Measurements from ENCODE around the gene HSD17B2. TPM values are rescaled to one million over a fixed set of nuclear protein-coding genes. Genes with fewer than 3 reads are reported as not detected.

HSD17B2 gene
- total and polyA plus RNA-seq, 2 of the 4 experiments (the other 2 are of a cell fraction): 0.12 to 0.18 TPM

DNA sequence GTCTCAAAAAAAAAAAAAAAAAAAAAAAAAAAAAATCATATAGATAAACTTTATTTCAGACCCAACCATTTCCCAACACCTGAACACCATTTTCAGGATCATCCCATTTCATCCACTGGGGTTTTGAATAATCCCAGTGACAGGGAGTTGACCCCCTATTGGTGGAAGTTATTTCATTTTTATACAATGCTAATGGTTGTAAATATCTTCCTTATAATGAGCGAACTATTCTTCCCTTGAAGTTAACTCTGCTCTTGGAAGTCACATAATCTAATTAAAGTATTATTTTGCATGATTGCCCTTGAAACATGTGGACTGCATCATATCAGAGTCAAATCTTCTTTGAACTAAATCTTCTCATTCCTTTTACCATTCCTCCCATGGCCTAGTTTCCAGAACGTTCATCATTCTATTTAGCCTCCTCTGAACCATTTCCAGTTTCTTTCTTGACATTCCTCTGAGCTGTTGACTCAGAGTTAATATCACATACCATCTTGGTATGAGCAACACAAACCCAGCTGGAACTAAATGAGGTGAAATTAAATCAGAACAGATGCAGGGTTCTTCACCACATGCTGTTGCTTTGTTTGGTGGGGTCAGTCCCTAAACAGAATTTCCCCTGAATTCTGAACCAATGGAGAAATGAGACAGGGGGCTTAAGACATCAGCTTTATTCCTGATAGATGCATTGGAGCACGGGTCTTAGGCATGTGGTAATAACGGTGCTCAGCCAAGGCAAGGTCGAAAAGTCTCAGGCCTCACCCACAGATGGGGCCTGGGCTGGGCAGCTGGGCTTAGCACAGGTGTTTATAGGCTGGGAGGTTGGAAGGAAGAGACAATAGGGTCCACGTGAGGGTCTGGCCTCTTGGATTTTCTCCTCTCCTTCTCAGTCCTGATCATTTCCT lies 8.9 kb downstream of the HSD17B2 start:
- Histone ChIP-seq H4K5ac (ENCODE audit: low read depth, low read length) (peak overlapping the region; percentile 89), H3K27ac (ENCODE audit: insufficient read depth, low read length) (peak overlapping the region; percentile 98), H3K9ac (ENCODE audit: low read depth, low read length) (no peak overlapping the region), H3K79me1 (ENCODE audit: low read depth in 1 of 2, low read length in 2 of 2) (no peaks in the 10 kb centered on the region), H2AK9ac (replicated peaks; ENCODE audit: low read depth, low read length, poor library complexity) (peak overlapping the region; percentile 18), H3K27me3 (ENCODE audit: control insufficient read depth, insufficient read depth, low read length) (no peaks in the 10 kb centered on the region; the same call in 1 of the 2 replicates), H4K91ac (ENCODE audit: insufficient read depth, low read depth, low read length) (peak overlapping the region; percentile 93), H2AFZ (replicated peaks; ENCODE audit: low read length, poor library complexity) (no peak overlapping the region), H3K23ac (ENCODE audit: low read depth, low read length) (no peak overlapping the region), H2BK120ac (ENCODE audit: low read depth, low read length) (peak overlapping the region; percentile 80), H3K4me2 (ENCODE audit: low read depth, low read length) (peak overlapping the region; percentile 46), H2AK5ac (ENCODE audit: low read depth, low read length) (peak overlapping the region; percentile 82), H3K9me1 (ENCODE audit: insufficient read depth, low read length) (no peaks in the 10 kb centered on the region; the same call in 1 of the 2 replicates), H3K4me1 (ENCODE audit: control insufficient read depth, insufficient read depth, low read length) (peaks cover 14% of the 10 kb centered on the region), H4K8ac (ENCODE audit: low read depth in 2 of 2, low read length in 2 of 2) (peak overlapping the region; percentile 43 to 80), H3K18ac (ENCODE audit: low read depth, low read length) (peak overlapping the region; percentile 92), H3K4me3 (ENCODE audit: insufficient read depth, low read depth, low read length) (no peak overlapping the region), H3K4ac (ENCODE audit: low read depth, low read length) (peak overlapping the region; percentile 70), H3K56ac (ENCODE audit: extremely low read depth, insufficient read depth, low read length) (no peak overlapping the region), H4K20me1 (ENCODE audit: insufficient read depth, low read length) (no peaks in the 10 kb centered on the region), H2BK15ac (ENCODE audit: low read depth, low read length) (peak overlapping the region; percentile 73; the same call in 1 of the 3 replicates), H3K9me3 (ENCODE audit: control insufficient read depth, insufficient read depth, low read length) (no peaks in the 10 kb centered on the region), H2BK20ac (ENCODE audit: low read depth, low read length) (peak overlapping the region; percentile 80; the same call in 1 of the 2 replicates), H3K14ac (replicated peaks; ENCODE audit: low read depth, low read length) (peak overlapping the region; percentile 59; the same call in 1 of the 2 replicates), H2BK5ac (ENCODE audit: low read depth, low read length, poor library complexity, severe bottlenecking) (peak overlapping the region; percentile 95), H3K36me3 (ENCODE audit: control insufficient read depth, insufficient read depth, low read length) (no peaks in the 10 kb centered on the region)
- dilution Hi-C loops (cut with HindIII; ENCODE audit: low sequenced_read_pairs, unreplicated experiment) (no loop called here), in situ Hi-C loops (cut with MboI; ENCODE audit: low sequenced_read_pairs) (no loop called here), intact Hi-C loops (cut with micrococcal nuclease) (loop anchor here (2.0 kb wide), 1 partner anchor 19 kb away; no protein-coding TSS in a partner anchor)
- no CpG with 5 or more reads among the region's 6 CpGs for WGBS, 2 experiments (ENCODE audit: extremely low coverage in 2 of 2, insufficient read length in 1 of 2)
- DNase-seq (peak; percentile 75), ATAC-seq (ENCODE audit: low read depth) (peak; percentile 89)
- BruUV-seq (replicated peaks): no TSS peak
- CTCF ChIA-PET: no interaction called here
- POLR2A ChIA-PET (ENCODE audit: unreplicated experiment): no interaction called here
- no peak for TF ChIP-seq RAD21 (IDR thresholded peaks at IDR 0.05; ENCODE audit: low read length)
- no peak for TF ChIP-seq CHD1 (IDR thresholded peaks at IDR 0.05; ENCODE audit: low read depth, low read length)
- TF ChIP-seq MAFK (IDR thresholded peaks at IDR 0.05; ENCODE audit: low read depth, low read length): no peak
- no peak for TF ChIP-seq NFE2L2 (IDR thresholded peaks at IDR 0.05; ENCODE audit: low read depth, low read length)
- TF ChIP-seq SMC3 (IDR thresholded peaks at IDR 0.05; ENCODE audit: low read depth, low read length): no peak
- no peak for TF ChIP-seq USF2 (IDR thresholded peaks at IDR 0.05; ENCODE audit: low read depth, low read length)
- TF ChIP-seq POLR2A (IDR thresholded peaks at IDR 0.05; ENCODE audit: low read depth, low read length): no peak
- TF ChIP-seq MAZ (IDR thresholded peaks at IDR 0.05; ENCODE audit: borderline replicate concordance, low read depth, low read length): no peak
- TF ChIP-seq CEBPB (IDR thresholded peaks at IDR 0.05; ENCODE audit: low read depth, low read length): no peak
- TF ChIP-seq, protein P1, sequence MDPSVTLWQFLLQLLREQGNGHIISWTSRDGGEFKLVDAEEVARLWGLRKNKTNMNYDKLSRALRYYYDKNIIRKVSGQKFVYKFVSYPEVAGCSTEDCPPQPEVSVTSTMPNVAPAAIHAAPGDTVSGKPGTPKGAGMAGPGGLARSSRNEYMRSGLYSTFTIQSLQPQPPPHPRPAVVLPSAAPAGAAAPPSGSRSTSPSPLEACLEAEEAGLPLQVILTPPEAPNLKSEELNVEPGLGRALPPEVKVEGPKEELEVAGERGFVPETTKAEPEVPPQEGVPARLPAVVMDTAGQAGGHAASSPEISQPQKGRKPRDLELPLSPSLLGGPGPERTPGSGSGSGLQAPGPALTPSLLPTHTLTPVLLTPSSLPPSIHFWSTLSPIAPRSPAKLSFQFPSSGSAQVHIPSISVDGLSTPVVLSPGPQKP (IDR thresholded peaks at IDR 0.05; ENCODE audit: borderline replicate concordance, low read depth, low read length): no peak
- TF ChIP-seq, protein P2, sequence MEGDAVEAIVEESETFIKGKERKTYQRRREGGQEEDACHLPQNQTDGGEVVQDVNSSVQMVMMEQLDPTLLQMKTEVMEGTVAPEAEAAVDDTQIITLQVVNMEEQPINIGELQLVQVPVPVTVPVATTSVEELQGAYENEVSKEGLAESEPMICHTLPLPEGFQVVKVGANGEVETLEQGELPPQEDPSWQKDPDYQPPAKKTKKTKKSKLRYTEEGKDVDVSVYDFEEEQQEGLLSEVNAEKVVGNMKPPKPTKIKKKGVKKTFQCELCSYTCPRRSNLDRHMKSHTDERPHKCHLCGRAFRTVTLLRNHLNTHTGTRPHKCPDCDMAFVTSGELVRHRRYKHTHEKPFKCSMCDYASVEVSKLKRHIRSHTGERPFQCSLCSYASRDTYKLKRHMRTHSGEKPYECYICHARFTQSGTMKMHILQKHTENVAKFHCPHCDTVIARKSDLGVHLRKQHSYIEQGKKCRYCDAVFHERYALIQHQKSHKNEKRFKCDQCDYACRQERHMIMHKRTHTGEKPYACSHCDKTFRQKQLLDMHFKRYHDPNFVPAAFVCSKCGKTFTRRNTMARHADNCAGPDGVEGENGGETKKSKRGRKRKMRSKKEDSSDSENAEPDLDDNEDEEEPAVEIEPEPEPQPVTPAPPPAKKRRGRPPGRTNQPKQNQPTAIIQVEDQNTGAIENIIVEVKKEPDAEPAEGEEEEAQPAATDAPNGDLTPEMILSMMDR (conservative IDR thresholded peaks at IDR 0.05; ENCODE audit: low read depth, low read length): no peak
- no peak for TF ChIP-seq BHLHE40 (IDR thresholded peaks at IDR 0.05; ENCODE audit: low read depth, low read length)
- TF ChIP-seq FOS (IDR thresholded peaks at IDR 0.05; ENCODE audit: low read depth, low read length): no peak
- TF ChIP-seq RCOR1 (IDR thresholded peaks at IDR 0.05; ENCODE audit: insufficient replicate concordance, low read length): no peak

Data from IMR-90 (cell line).